Gastrocnemius medialis (tissue), 4 donors: ENCODE results near the gene HNRNPA3.

Source experiments
- POLR2A ChIP-seq, 2 donors: fragments of 450-650 bp; IDR thresholded peaks; one replicate each; pipeline ENCODE4 v1.6.1; 2017; ENCODE audit warnings: antibody characterized with exemption in 2 of 2, mild to moderate bottlenecking in 2 of 2, moderate library complexity in 2 of 2
- TF ChIP-seq, protein P1 (sequence below), 5 experiments: fragments of 450-650 bp in 3 of 5; fragments of 200-600 bp in 2 of 5; sonication (generic) in 2 of 5; IDR thresholded peaks in 4 of 5; conservative IDR thresholded peaks in 1 of 5; 1 replicate in 4 of 5; 2 replicates in 1 of 5; pipeline ENCODE4 v1.5.1; 2016 to 2019; ENCODE audit warnings: antibody characterized with exemption in 5 of 5, mild to moderate bottlenecking in 3 of 5, moderate library complexity in 3 of 5

DNA sequence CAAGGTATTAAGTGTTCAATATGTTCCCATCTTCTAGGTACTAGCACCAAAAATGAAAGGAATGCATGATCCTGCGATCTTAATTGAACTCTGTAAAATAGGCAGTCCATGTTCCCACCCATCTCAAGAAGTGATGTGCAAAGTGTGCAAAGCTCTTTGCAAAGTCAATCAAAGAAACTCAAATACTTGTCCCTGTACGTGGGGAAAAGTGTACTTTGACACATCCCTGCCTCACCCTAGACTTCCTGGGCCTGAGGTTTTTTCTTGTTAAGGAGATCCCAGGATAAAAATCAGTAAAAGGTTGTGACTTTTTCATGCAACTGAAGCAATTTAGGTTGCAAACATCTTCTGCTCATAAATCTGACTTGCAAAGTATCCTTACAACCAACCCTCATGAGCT is 25.3 kb downstream of the HNRNPA3 start:
- TF ChIP-seq, protein P1, sequence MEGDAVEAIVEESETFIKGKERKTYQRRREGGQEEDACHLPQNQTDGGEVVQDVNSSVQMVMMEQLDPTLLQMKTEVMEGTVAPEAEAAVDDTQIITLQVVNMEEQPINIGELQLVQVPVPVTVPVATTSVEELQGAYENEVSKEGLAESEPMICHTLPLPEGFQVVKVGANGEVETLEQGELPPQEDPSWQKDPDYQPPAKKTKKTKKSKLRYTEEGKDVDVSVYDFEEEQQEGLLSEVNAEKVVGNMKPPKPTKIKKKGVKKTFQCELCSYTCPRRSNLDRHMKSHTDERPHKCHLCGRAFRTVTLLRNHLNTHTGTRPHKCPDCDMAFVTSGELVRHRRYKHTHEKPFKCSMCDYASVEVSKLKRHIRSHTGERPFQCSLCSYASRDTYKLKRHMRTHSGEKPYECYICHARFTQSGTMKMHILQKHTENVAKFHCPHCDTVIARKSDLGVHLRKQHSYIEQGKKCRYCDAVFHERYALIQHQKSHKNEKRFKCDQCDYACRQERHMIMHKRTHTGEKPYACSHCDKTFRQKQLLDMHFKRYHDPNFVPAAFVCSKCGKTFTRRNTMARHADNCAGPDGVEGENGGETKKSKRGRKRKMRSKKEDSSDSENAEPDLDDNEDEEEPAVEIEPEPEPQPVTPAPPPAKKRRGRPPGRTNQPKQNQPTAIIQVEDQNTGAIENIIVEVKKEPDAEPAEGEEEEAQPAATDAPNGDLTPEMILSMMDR (IDR thresholded peaks at IDR 0.05 in 4 of 5, conservative IDR thresholded peaks at IDR 0.05 in 1 of 5) = no peak
- TF ChIP-seq POLR2A (IDR thresholded peaks at IDR 0.05) = no peak
